ENCODE measurements around the gene NQO1. TPM values are rescaled to one million over a fixed set of nuclear protein-coding genes. Genes with fewer than 3 reads are reported as not detected.

Gene NQO1
- total and polyA plus RNA-seq, 2 of the 13 experiments (the other 11 are each of a cell fraction or from before 2014, with no cell fraction given): 464 to 1,060 TPM

GRCh38 chr16:69761983-69762813 lies 35.8 kb upstream of the NQO1 start, which contains the start of gene WWP2 (continued):
- peak; percentile 77 for TF ChIP-seq GMEB1 (CRISPR knock-in tag; IDR thresholded peaks at IDR 0.05; ENCODE audit: borderline replicate concordance)
- peak; percentile 88 for TF ChIP-seq BORCS8-MEF2B (CRISPR knock-in tag; IDR thresholded peaks at IDR 0.05)
- no peak for TF ChIP-seq SRF (IDR thresholded peaks at IDR 0.05; ENCODE audit: low read depth, low read length)
- no peak for TF ChIP-seq ZFP36L2 (CRISPR knock-in tag; IDR thresholded peaks at IDR 0.05)
- TF ChIP-seq ZNF235 (CRISPR knock-in tag; IDR thresholded peaks at IDR 0.05; ENCODE audit: borderline replicate concordance): no peak
- TF ChIP-seq ZNF510 (CRISPR knock-in tag; IDR thresholded peaks at IDR 0.05; ENCODE audit: low read depth): no peak
- TF ChIP-seq U2AF2 (IDR thresholded peaks at IDR 0.05; ENCODE audit: low read depth, low read length): 0 out of 2 replicates have a peak, but pooled peaks have one; percentile 74
- 0 out of 2 replicates have a peak, but pooled peaks have one; percentile 51 for TF ChIP-seq ZNF234 (CRISPR knock-in tag; conservative IDR thresholded peaks at IDR 0.05)
- no peak for TF ChIP-seq CCDC6 (CRISPR knock-in tag; IDR thresholded peaks at IDR 0.05)
- no peak for TF ChIP-seq ZNF264 (CRISPR knock-in tag; IDR thresholded peaks at IDR 0.05)
- TF ChIP-seq ATF5 (CRISPR knock-in tag; IDR thresholded peaks at IDR 0.05; ENCODE audit: low read depth): no peak
- 0 out of 2 replicates have a peak, but pooled peaks have one; percentile 76 for TF ChIP-seq NR3C1 (CRISPR knock-in tag; IDR thresholded peaks at IDR 0.05)
- no peak for TF ChIP-seq ATF4 (CRISPR knock-in tag; IDR thresholded peaks at IDR 0.05)
- TF ChIP-seq SNAPC4 (CRISPR knock-in tag; IDR thresholded peaks at IDR 0.05): 0 out of 2 replicates have a peak, but pooled peaks have one; percentile 8
- 0 out of 2 replicates have a peak, but pooled peaks have one; percentile 60 for TF ChIP-seq PRDM10 (CRISPR knock-in tag; IDR thresholded peaks at IDR 0.05; ENCODE audit: low read depth)
- TF ChIP-seq ZNF674 (CRISPR knock-in tag; IDR thresholded peaks at IDR 0.05; ENCODE audit: low read depth): no peak

All from HepG2 (cell line).